Adipocyte (in vitro differentiated cells): ENCODE results near the gene ATP7B.
A peak's percentile ranks its signal among the peaks of the same experiment; 100 is the strongest.
"Not testable (repeated sequence)": the region's sequence is repeated elsewhere in the genome, so short reads cannot be mapped to it uniquely, and the experiment has no call there.

Experiments used
- DNase-seq: peaks from one replicate; pipeline ENCODE4 v3.0.0-alpha.2; 2015; ENCODE audit warnings: low read depth
- H3K27me3 ChIP-seq: replicated peaks from 2 replicates; pipeline ENCODE4 v1.7.0; 2013; ENCODE audit warnings: mild to moderate bottlenecking, low read length, moderate library complexity; ENCODE audit not compliant: control insufficient read depth, insufficient read depth
- H3K36me3 ChIP-seq: 2 replicates; pipeline ENCODE4 v1.7.0; 2013; ENCODE audit warnings: low read length, mild to moderate bottlenecking, moderate library complexity; ENCODE audit not compliant: control insufficient read depth, insufficient read depth, severe bottlenecking
- H3K4me1 ChIP-seq: 2 replicates; pipeline ENCODE4 v1.7.0; 2013; ENCODE audit warnings: mild to moderate bottlenecking, low read length, moderate library complexity; ENCODE audit not compliant: control insufficient read depth, insufficient read depth
- H3K4me3 ChIP-seq: 2 replicates; pipeline ENCODE4 v1.7.0; 2013; ENCODE audit warnings: mild to moderate bottlenecking, low read length, moderate library complexity
- H3K9ac ChIP-seq: 2 replicates; pipeline ENCODE4 v1.7.0; 2013; ENCODE audit warnings: mild to moderate bottlenecking, low read length, moderate library complexity
- H3K9me3 ChIP-seq: 2 replicates; pipeline ENCODE4 v1.7.0; 2013; ENCODE audit warnings: mild to moderate bottlenecking, low read length, moderate library complexity; ENCODE audit not compliant: control insufficient read depth

Gene ATP7B

DNA sequence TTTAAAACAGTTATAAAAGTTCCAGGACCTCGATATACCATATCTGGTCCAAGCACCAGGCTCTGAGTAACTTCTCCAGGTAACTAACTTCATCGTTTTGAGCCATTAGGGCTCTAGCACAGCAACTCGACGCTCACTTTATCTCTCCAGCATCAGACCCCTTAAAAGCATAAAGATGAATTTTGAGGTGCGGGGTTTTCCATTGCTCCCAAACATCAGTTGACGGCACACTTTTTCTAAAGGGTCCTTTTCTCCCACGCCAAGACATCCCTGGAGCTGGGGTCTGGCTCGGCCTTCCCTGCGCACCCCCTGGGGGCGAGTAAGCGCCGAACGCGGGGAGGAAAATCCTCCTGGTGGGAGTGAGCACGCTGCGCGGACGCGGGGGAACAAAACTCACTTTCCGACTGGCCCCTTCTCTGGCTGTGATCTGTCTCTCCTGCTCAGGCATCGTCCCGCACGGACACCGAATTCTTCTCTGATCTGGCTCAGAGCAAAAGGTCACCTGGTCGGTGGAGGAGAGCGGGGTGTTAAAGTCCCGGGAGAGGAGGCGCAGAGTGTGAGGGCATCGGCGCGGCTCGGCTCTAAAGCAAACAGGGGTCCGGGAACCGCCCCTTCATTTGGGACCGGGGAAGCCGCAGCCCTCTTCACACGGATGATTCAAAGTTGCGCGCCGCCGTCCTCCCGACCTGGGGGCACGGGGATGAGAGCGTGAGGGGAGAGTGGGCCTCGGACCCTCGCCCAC, at the start of gene ATP7B:
TSS of gene ATP7B (minus strand) at position 561 of the 742 bp plus-strand sequence. CDS start at position 448, 113 bp downstream.
- Histone ChIP-seq H3K4me3 (peak within 1 kb of the TSS; percentile 99), H3K9me3 (no peaks in the 10 kb centered on the region), H3K36me3 (no peaks in the 10 kb centered on the region), H3K9ac (peak within 1 kb of the TSS; percentile 95), H3K4me1 (peaks cover 15% of the 10 kb centered on the region), H3K27me3 (peaks cover 19% of the 10 kb centered on the region)
- peak; percentile 55 for DNase-seq

DNA sequence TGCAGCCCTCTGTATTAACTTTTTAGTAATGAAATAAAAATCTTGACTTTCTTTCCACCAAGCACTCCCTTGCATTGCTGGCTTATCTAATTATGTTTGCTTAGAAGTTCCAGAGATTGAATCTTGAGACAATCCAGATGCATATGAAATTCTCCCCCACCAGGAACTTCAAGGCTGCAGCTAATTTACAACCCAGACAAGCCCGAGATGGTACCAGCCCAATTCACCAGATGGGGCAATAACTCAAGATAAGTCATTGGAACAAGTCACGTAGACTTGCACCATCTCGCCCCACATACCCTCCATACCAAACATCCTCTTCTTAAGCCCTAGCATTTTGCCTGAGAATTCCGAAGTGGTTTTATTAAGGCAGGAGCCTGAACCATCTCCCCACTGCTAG, 42.2 kb upstream of the ATP7B start:
- Histone ChIP-seq H3K4me1 (no peaks in the 10 kb centered on the region), H3K4me3 (no peak overlapping the region)
- peak; percentile 58 for DNase-seq

DNA sequence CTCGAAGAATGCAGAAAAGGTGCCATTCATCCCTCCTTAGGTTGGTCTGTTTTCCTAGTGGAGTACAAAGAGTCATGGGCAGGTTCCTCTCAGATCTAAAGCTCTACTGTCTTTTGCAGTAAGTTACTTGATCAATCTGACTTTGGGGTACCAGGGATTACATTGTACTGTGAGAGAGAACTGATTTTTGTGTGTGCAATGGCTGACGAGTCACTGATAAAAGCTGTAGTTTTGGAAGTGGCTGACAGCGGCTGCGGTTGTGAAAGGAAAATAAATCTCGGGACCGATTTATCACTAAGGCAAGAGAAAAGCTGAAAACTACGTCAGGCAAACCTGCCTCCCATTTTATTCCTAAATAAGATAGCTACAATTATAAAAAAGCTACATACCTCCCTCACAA, 40.1 kb upstream of the ATP7B start:
- H3K9ac ChIP-seq = no peak overlapping the region
- no peak for DNase-seq
- H3K4me3 ChIP-seq = no peak overlapping the region
- H3K9me3 ChIP-seq = no peaks in the 10 kb centered on the region
- peaks cover 4% of the 10 kb centered on the region for H3K27me3 ChIP-seq
- no peaks in the 10 kb centered on the region for H3K36me3 ChIP-seq
- no peaks in the 10 kb centered on the region for H3K4me1 ChIP-seq

More for the DNA sequence above, 42.2 kb upstream of the ATP7B start:
- no peak overlapping the region for H3K9ac ChIP-seq
- no peaks in the 10 kb centered on the region for H3K36me3 ChIP-seq
- peaks cover 4% of the 10 kb centered on the region for H3K27me3 ChIP-seq
- no peaks in the 10 kb centered on the region for H3K9me3 ChIP-seq

DNA sequence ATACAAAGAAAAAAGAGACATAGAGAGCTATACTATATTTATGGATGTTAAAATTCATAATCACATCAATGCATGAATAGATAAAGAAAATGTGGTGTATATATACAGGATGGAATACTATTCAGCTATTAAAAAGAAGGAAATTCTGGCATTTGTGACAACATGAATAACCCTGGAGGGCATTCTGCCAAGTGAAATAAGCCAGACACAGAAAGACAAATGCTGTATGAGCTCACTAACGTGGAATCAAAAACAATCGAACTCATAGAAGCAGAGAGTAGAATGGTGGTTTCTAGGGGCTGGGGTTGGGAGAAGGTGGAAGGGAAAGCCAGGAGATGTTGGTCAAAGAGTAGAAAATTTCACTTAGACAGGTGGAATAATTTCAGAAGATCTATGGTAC, 37.3 kb upstream of the ATP7B start:
- no peaks in the 10 kb centered on the region for H3K36me3 ChIP-seq
- no peak for DNase-seq
- no peaks in the 10 kb centered on the region for H3K9me3 ChIP-seq
- H3K4me1 ChIP-seq = no peaks in the 10 kb centered on the region
- H3K4me3 ChIP-seq = no peak overlapping the region
- peaks cover 4% of the 10 kb centered on the region for H3K27me3 ChIP-seq
- no peak overlapping the region for H3K9ac ChIP-seq

DNA sequence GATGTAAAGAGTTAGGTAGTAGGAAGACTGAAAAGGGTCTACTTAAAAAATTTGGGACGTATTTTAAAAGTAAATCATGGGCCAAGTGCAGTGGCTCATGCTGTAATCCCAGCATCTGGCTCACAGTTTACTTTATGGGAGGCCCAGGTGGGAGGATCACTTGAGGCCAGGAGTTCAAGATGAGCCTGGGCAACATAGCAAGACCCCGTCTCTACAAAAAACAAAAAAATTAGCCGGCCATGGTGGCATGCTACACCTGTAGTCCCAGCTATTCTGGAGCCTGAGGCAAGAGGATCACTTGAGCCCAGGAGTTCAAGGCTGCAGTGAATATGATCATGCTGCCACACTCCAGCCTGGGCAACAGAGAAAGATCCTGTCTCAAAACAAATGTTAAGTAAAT, 36.2 kb upstream of the ATP7B start:
- no peaks in the 10 kb centered on the region for H3K9me3 ChIP-seq
- H3K27me3 ChIP-seq = peaks cover 4% of the 10 kb centered on the region
- DNase-seq = no peak
- no peak overlapping the region for H3K9ac ChIP-seq
- H3K36me3 ChIP-seq = no peaks in the 10 kb centered on the region
- H3K4me1 ChIP-seq = no peaks in the 10 kb centered on the region
- no peak overlapping the region for H3K4me3 ChIP-seq

DNA sequence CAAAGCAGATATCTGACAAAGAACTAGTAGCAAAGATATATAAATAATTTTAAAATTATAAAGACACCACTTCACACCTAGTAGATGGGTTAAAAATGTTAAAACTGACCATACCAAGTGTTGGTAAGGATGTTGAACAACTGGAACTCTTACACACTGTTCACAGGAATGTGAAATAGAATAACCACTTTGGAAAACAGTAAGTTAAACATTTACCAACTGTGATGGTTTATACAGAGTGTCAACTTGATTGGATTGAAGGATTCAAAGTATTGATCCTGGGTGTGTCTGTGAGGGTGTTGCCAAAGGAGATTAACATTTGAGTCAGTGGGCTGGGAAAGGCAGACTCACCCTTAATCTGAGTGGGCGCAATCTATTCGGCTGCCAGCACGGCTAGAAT, 32.4 kb upstream of the ATP7B start:
- Histone ChIP-seq H3K9me3 (no peaks in the 10 kb centered on the region), H3K9ac (no peak overlapping the region), H3K4me1 (no peaks in the 10 kb centered on the region), H3K4me3 (no peak overlapping the region), H3K36me3 (no peaks in the 10 kb centered on the region), H3K27me3 (no peaks in the 10 kb centered on the region)
- DNase-seq = no peak

DNA sequence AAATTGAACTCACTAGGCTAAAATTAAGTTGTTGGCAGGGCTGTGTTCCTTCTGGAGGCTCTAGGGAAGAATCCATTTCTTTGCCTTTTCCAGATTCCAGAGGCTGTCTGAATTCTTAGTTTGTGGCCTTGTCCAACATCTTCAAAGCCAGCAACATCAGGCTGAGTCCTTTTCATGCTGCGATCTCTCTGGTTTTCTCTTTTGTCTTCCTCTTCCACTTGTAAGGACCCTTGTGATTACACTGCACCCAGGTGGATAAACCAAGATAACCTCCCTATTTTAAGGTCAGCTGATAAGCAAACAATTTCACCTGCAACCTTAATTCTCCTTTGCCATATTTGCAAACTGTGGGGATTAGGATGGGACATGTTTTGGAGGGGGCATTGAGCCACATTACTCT, 24.8 kb upstream of the ATP7B start:
- Histone ChIP-seq H3K4me1 (no peaks in the 10 kb centered on the region), H3K9me3 (no peaks in the 10 kb centered on the region), H3K27me3 (no peaks in the 10 kb centered on the region), H3K9ac (no peak overlapping the region), H3K36me3 (no peaks in the 10 kb centered on the region), H3K4me3 (no peak overlapping the region)
- DNase-seq = no peak

DNA sequence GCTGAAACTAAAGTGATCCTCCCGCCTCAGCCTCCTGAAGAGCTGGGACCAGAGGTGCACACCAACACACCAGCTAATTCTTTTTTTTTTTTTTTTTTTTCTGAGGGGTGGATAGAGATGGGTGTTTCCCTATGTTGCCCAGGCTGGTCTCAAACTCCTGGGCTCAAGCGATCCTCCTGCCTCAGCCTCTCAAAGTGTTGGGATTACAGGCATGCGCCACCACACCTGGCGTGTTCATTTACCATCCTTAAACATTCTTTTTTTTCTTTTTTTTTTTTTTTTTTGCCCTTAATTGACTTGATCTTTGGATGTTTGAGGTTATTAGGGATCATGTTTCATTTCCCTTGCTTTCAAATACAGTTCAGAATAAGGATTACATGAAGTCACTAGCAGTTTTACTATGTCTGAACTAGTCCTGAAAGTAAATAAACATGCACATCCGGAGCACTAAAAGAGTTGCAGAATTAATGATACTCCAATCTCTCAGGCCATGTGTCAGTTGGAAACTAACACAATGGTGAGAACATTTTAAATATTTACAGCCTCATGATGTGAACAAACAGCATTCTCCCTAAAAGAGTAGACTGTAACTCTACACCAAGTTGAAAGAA, 23.5 kb upstream of the ATP7B start:
- Histone ChIP-seq H3K9ac (no peak overlapping the region), H3K4me1 (no peaks in the 10 kb centered on the region), H3K4me3 (no peak overlapping the region), H3K9me3 (no peaks in the 10 kb centered on the region), H3K36me3 (no peaks in the 10 kb centered on the region), H3K27me3 (no peaks in the 10 kb centered on the region)
- DNase-seq = no peak

DNA sequence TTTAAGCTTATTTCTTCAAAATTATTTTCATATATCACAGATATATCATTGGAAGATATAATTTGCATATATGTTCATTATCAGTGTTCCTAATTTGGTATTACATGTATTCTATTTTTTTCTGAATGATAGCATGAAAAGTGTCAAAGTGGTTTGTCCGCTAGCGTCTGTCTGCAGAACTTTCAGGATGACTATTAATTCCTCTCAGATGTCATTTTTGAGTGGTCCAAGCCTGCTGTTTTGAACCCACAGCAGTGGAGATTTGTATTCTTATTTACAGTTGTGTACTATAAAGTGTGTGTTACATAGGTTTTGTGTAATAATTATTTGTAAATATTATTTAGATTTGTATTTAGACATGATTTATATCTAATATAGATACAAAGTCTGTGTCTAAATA, 21.8 kb upstream of the ATP7B start:
- Histone ChIP-seq H3K9ac (no peak overlapping the region), H3K4me3 (no peak overlapping the region), H3K27me3 (no peaks in the 10 kb centered on the region), H3K9me3 (no peaks in the 10 kb centered on the region), H3K36me3 (peaks cover 13% of the 10 kb centered on the region), H3K4me1 (no peaks in the 10 kb centered on the region)
- no peak for DNase-seq

DNA sequence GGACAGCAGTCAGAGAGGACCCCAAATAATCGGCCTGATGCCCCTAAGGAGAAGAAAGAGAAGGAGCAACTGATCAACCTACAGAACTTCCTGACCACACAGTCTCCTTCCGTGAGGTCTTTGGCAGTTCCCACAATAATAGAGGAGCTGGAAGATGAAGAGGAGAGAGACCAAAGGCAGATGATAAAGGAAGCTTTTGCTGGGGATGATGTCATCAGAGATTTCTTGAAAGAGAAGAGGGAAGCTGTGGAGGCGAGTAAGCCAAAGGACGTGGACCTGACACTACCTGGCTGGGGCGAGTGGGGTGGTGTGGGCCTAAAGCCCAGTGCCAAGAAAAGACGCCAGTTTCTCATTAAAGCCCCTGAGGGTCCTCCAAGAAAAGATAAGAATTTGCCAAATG, 19.2 kb upstream of the ATP7B start:
- H3K9me3 ChIP-seq, H3K27me3 ChIP-seq, H3K9ac ChIP-seq, H3K4me1 ChIP-seq, H3K4me3 ChIP-seq, DNase-seq: not testable (repeated sequence)
- peaks cover 16% of the 10 kb centered on the region for H3K36me3 ChIP-seq

DNA sequence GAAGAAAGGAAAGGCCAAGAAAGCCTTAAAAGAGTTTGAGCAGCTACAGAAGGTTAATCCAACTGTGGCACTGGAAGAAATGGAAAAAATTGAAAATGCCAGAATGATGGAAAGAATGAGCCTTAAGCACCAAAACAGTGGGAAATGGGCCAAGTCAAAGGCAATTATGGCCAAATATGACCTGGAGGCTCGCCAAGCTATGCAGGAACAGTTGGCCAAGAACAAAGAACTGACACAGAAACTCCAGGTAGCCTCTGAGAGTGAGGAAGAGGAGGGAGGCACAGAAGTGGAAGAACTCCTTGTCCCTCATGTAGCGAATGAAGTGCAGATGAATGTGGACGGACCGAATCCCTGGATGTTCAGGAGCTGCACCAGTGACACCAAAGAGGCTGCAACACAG, 18.3 kb upstream of the ATP7B start:
- Histone ChIP-seq H3K4me3 (no peak overlapping the region), H3K36me3 (peaks cover 22% of the 10 kb centered on the region), H3K4me1 (peaks cover 9% of the 10 kb centered on the region), H3K27me3 (no peaks in the 10 kb centered on the region), H3K9me3 (no peaks in the 10 kb centered on the region), H3K9ac (no peak overlapping the region)
- no peak for DNase-seq
